Fibroblast of lung (primary cell): ENCODE measurements around the gene ADAMTS10. TPM values are rescaled to one million over a fixed set of nuclear protein-coding genes. Genes with fewer than 3 reads are reported as not detected.

Source experiments
- DNase-seq, 2 donors: peaks; one replicate each; pipeline versions ENCODE4 v3.0.0 to v3.0.0-alpha.2; 2010; ENCODE audit warnings: low read depth in 2 of 2
- H2AFZ ChIP-seq: 2 replicates; pipeline ENCODE4 v1.5.1; 2012; ENCODE audit warnings: low read length, control low read depth, inconsistent platforms
- H3K27ac ChIP-seq: 2 replicates; pipeline ENCODE4 v1.5.1; 2011; ENCODE audit warnings: low read length, control low read depth; ENCODE audit not compliant: insufficient read depth
- H3K27me3 ChIP-seq: 2 replicates; pipeline ENCODE4 v1.5.1; 2011; ENCODE audit warnings: mild to moderate bottlenecking, low read length; ENCODE audit not compliant: control insufficient read depth, insufficient read depth
- H3K36me3 ChIP-seq: 2 replicates; pipeline ENCODE4 v1.5.1; 2011; ENCODE audit warnings: low read length; ENCODE audit not compliant: control insufficient read depth, insufficient read depth
- H3K4me1 ChIP-seq: 2 replicates; pipeline ENCODE4 v1.5.1; 2011; ENCODE audit warnings: low read length; ENCODE audit not compliant: control insufficient read depth, insufficient read depth; ENCODE audit errors: extremely low read depth
- H3K4me2 ChIP-seq: 2 replicates; pipeline ENCODE4 v1.5.1; 2011; ENCODE audit warnings: low read length, control low read depth; ENCODE audit not compliant: insufficient read depth; ENCODE audit errors: extremely low read depth
- H3K4me3 ChIP-seq, 4 experiments: fragments of 200-600 bp in 1 of 4; sonication (generic) in 1 of 4; replicated peaks in 1 of 4; 2 replicates each; pipeline ENCODE4 v1.5.1; 2011 to 2016; ENCODE audit warnings: low read length in 4 of 4, low read depth in 3 of 4, mild to moderate bottlenecking in 3 of 4, control low read depth in 2 of 4, inconsistent platforms in 1 of 4, mixed read lengths in 1 of 4; ENCODE audit not compliant: insufficient read depth in 1 of 4; ENCODE audit errors: control extremely low read depth in 1 of 4
- H3K79me2 ChIP-seq: 2 replicates; pipeline ENCODE4 v1.5.1; 2012; ENCODE audit warnings: mild to moderate bottlenecking, low read length, inconsistent platforms; ENCODE audit not compliant: control insufficient read depth, insufficient read depth
- H3K9ac ChIP-seq: 2 replicates; pipeline ENCODE4 v1.5.1; 2011; ENCODE audit warnings: mild to moderate bottlenecking, low read length, control low read depth; ENCODE audit not compliant: insufficient read depth
- H3K9me3 ChIP-seq: 2 replicates; pipeline ENCODE4 v1.5.1; 2012; ENCODE audit warnings: low read depth, low read length; ENCODE audit not compliant: control insufficient read depth, insufficient read depth
- H4K20me1 ChIP-seq: 2 replicates; pipeline ENCODE4 v1.5.1; 2011; ENCODE audit warnings: low read length; ENCODE audit not compliant: control insufficient read depth, insufficient read depth; ENCODE audit errors: extremely low read depth
- CTCF ChIP-seq, 2 donors: IDR thresholded peaks in 1 of 2; conservative IDR thresholded peaks in 1 of 2; 1 replicate in 1 of 2; 2 replicates in 1 of 2; pipeline ENCODE4 v1.5.1; 2011 to 2012; ENCODE audit warnings: low read length in 2 of 2, control low read depth in 1 of 2, inconsistent platforms in 1 of 2, low read depth in 1 of 2, mild to moderate bottlenecking in 1 of 2
- EZH2 ChIP-seq: IDR thresholded peaks from 2 replicates; pipeline ENCODE4 v1.5.1; 2012; ENCODE audit warnings: low read length, control low read depth, mild to moderate bottlenecking; ENCODE audit errors: missing control alignments
- polyA plus RNA-seq, 2 donors: library from polyadenylated mRNA; depleted of rRNA in 1 of 2; stranded (reverse) in 1 of 2; unstranded in 1 of 2; fragments of >200 nt; gene quantifications; 2 replicates each; pipeline ENCODE4 v1.2.1, GENCODE V29; 2011 to 2012; ENCODE audit warnings: missing spikeins in 1 of 2
- total RNA-seq: library from RNA; depleted of rRNA; stranded (reverse); fragments of >200 nt; gene quantifications from 2 replicates; pipeline ENCODE4 v1.2.1, GENCODE V29; 2014

The ADAMTS10 gene
- total and polyA plus RNA-seq, 2 donors (not counting 1 experiment from before 2014, with no cell fraction given) = 2.0 to 11.2 TPM

- H3K36me3 ChIP-seq = no peaks in the 10 kb centered on the region
- no peaks in the 10 kb centered on the region for H3K79me2 ChIP-seq
- H3K4me3 ChIP-seq = peak overlapping the region in 2 of 4 experiments; percentile 2 to 40
- no peak for TF ChIP-seq EZH2
- TF ChIP-seq CTCF (conservative IDR thresholded peaks at IDR 0.05 in 1 of 2, IDR thresholded peaks at IDR 0.05 in 1 of 2; ENCODE audit: low read depth in 1 of 2, low read length in 2 of 2) = no peak
- peaks cover 3% of the 10 kb centered on the region for H3K4me1 ChIP-seq
- H3K27me3 ChIP-seq = no peaks in the 10 kb centered on the region
- H3K27ac ChIP-seq = no peak overlapping the region
- H4K20me1 ChIP-seq = no peaks in the 10 kb centered on the region
- DNase-seq = peak; percentile 92
- no peaks in the 10 kb centered on the region for H3K9me3 ChIP-seq
- H2AFZ ChIP-seq = no peak overlapping the region
- no peak overlapping the region for H3K9ac ChIP-seq
- peak overlapping the region; percentile 15 for H3K4me2 ChIP-seq
Observed at GRCh38 chr19:8592231-8593009, 18.1 kb downstream of the ADAMTS10 start.

- no peak for TF ChIP-seq CTCF (conservative IDR thresholded peaks at IDR 0.05 in 1 of 2, IDR thresholded peaks at IDR 0.05 in 1 of 2; ENCODE audit: low read depth in 1 of 2, low read length in 2 of 2)
- no peak for TF ChIP-seq EZH2
- Histone ChIP-seq H3K27ac (no peak overlapping the region), H3K36me3 (no peaks in the 10 kb centered on the region), H3K4me2 (no peak overlapping the region), H3K27me3 (no peaks in the 10 kb centered on the region), H2AFZ (no peak overlapping the region), H4K20me1 (no peaks in the 10 kb centered on the region), H3K4me3 (no peak overlapping the region), H3K9me3 (no peaks in the 10 kb centered on the region), H3K9ac (no peak overlapping the region), H3K79me2 (no peaks in the 10 kb centered on the region), H3K4me1 (peaks cover 3% of the 10 kb centered on the region)
- no peak for DNase-seq
Observed at GRCh38 chr19:8589177-8589714, 21.3 kb downstream of the ADAMTS10 start.

- Histone ChIP-seq H3K27ac (no peak overlapping the region), H3K4me1 (no peaks in the 10 kb centered on the region), H4K20me1 (no peaks in the 10 kb centered on the region), H3K79me2 (no peaks in the 10 kb centered on the region), H3K36me3 (no peaks in the 10 kb centered on the region), H3K9me3 (no peaks in the 10 kb centered on the region), H2AFZ (no peak overlapping the region), H3K4me3 (no peak overlapping the region), H3K9ac (no peak overlapping the region), H3K4me2 (no peak overlapping the region), H3K27me3 (no peaks in the 10 kb centered on the region)
- peak in 1 of 2 donors; percentile 36 for DNase-seq
- TF ChIP-seq CTCF (conservative IDR thresholded peaks at IDR 0.05 in 1 of 2, IDR thresholded peaks at IDR 0.05 in 1 of 2; ENCODE audit: low read depth in 1 of 2, low read length in 2 of 2) (peak; percentile 28 to 43), EZH2 (no peak)
Observed at GRCh38 chr19:8585894-8586750, 24.4 kb downstream of the ADAMTS10 start.
